ENCODE results near the gene CSRNP3. TPM values are rescaled to one million over a fixed set of nuclear protein-coding genes. Genes with fewer than 3 reads are reported as not detected.

CSRNP3 gene
- total RNA-seq, 1 donor from 2014 or later = 1.9 TPM

DNA sequence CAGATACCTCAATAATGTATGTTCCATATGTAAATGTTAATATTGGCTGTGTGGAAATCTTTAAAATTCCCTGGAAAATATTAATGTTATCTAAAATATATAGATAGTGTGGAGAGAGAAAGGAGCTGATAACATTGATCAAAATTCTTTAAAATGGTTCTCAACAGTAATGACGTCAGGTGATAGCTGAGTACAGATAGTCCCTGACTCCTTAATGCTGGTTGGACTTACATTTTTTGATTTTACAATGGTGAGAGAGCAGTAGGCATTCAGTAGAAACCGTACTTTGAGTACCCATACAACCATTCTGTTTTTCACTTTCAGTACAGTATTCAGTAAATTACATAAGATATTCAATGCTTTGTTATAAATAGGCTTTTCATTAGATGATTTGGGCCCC lies 177.9 kb downstream of the CSRNP3 start:
- H3K4me3 ChIP-seq = no peak overlapping the region
- intact Hi-C loops (cut with DNase I) = no loop called here
- H3K9me3 ChIP-seq = no peaks in the 10 kb centered on the region
- TF ChIP-seq, protein P1, sequence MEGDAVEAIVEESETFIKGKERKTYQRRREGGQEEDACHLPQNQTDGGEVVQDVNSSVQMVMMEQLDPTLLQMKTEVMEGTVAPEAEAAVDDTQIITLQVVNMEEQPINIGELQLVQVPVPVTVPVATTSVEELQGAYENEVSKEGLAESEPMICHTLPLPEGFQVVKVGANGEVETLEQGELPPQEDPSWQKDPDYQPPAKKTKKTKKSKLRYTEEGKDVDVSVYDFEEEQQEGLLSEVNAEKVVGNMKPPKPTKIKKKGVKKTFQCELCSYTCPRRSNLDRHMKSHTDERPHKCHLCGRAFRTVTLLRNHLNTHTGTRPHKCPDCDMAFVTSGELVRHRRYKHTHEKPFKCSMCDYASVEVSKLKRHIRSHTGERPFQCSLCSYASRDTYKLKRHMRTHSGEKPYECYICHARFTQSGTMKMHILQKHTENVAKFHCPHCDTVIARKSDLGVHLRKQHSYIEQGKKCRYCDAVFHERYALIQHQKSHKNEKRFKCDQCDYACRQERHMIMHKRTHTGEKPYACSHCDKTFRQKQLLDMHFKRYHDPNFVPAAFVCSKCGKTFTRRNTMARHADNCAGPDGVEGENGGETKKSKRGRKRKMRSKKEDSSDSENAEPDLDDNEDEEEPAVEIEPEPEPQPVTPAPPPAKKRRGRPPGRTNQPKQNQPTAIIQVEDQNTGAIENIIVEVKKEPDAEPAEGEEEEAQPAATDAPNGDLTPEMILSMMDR (IDR thresholded peaks at IDR 0.05) = no peak
- no peaks in the 10 kb centered on the region for H3K36me3 ChIP-seq
- H3K4me1 ChIP-seq = no peaks in the 10 kb centered on the region
- no peaks in the 10 kb centered on the region for H3K27me3 ChIP-seq
- no peak overlapping the region for H3K27ac ChIP-seq
- ATAC-seq = no peak
- DNase-seq = no peak

DNA sequence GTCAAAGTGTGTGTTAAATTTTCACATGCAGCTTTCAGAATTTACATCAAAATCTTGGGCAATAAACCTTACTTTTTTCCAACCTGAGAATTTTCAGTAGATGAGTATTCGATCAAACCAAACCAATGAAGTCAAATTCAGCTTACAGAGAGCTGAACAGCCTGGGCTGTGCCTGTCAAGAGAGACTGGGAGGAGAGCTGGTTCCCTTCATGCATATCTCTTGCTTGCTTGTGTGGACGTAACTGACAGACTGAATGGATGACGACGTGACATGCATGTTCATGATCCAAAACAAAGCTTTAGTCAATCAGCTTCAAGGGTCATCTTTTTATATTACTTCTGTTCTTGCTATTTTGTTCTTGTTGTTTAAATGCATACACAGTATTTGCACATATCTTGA lies 179.3 kb downstream of the CSRNP3 start:
- TF ChIP-seq, protein P1 (IDR thresholded peaks at IDR 0.05) = no peak
- Histone ChIP-seq H3K36me3 (no peaks in the 10 kb centered on the region), H3K4me1 (no peaks in the 10 kb centered on the region), H3K9me3 (no peaks in the 10 kb centered on the region), H3K4me3 (no peak overlapping the region), H3K27me3 (no peaks in the 10 kb centered on the region), H3K27ac (no peak overlapping the region)
- no peak for ATAC-seq
- DNase-seq = no peak
- intact Hi-C loops (cut with DNase I) = no loop called here

DNA sequence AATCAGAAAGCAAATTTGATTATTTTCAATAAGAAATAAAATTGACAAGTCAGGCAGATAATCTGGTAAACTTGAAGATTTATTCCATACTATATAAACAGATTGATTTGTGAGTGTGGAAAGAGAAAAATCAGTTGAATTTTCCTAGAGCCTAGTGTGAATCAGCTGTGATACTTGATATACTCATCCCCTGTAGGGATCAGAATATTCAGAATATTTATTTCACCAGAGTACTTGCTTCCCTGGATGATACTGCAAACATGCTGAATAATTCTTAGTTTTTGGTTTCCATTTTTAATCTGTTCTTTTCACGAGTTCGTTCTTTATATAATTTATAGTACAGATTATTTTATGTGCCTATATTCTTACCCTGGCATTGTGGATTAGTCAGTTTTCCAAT lies 181.7 kb downstream of the CSRNP3 start:
- TF ChIP-seq, protein P1 (IDR thresholded peaks at IDR 0.05) = no peak
- Histone ChIP-seq H3K27me3 (no peaks in the 10 kb centered on the region), H3K9me3 (no peaks in the 10 kb centered on the region), H3K36me3 (no peaks in the 10 kb centered on the region), H3K27ac (no peak overlapping the region), H3K4me3 (no peak overlapping the region), H3K4me1 (no peaks in the 10 kb centered on the region)
- ATAC-seq (no peak), DNase-seq (no peak)
- intact Hi-C loops (cut with DNase I) = no loop called here

DNA sequence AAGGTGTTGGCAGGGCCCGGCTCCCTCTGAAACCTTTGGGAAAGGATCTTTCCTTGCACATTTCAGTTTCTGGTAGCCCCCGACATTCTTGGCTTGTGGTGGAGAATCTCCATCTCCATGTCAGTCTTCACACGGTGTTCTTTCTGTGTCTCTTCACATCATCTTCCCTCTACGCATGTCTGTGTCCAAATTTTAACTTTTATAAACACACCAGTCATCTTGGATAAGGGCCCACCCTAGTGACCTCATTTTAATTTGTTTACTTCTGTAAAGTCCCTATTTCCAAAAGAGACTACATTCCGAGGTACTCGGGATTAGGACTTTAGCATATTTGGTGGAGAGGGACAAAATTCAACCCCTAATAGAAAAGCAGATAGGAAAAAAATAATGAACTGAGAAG lies 186.2 kb downstream of the CSRNP3 start:
- Histone ChIP-seq H3K4me3 (no peak overlapping the region), H3K36me3 (no peaks in the 10 kb centered on the region), H3K27me3 (no peaks in the 10 kb centered on the region), H3K4me1 (no peaks in the 10 kb centered on the region), H3K27ac (no peak overlapping the region), H3K9me3 (no peaks in the 10 kb centered on the region)
- ATAC-seq = no peak
- DNase-seq = no peak
- TF ChIP-seq, protein P1 (IDR thresholded peaks at IDR 0.05) = no peak
- intact Hi-C loops (cut with DNase I) = no loop called here

DNA sequence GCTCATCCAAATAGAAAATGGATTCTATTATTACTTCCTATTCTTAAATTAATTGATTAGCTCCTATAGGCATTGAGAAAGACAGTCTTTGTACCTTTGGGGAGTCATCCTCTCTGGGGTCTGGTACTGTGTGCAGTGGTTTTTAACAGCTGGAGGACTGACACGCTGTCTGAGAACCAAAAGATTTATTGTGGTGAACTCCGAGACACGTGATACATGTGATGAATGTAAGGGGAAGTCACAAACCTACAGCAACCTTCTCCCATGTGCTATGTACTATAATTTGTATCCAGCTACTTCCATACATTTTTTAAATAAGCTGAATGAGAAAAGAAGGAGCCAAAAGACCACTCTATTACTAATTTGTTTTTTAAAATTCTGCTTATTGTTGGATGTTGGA lies 190.9 kb downstream of the CSRNP3 start:
- DNase-seq = no peak
- ATAC-seq = no peak
- Histone ChIP-seq H3K27me3 (no peaks in the 10 kb centered on the region), H3K4me3 (no peak overlapping the region), H3K9me3 (no peaks in the 10 kb centered on the region), H3K4me1 (no peaks in the 10 kb centered on the region), H3K27ac (no peak overlapping the region), H3K36me3 (no peaks in the 10 kb centered on the region)
- intact Hi-C loops (cut with DNase I) = no loop called here
- TF ChIP-seq, protein P1 (IDR thresholded peaks at IDR 0.05) = no peak

DNA sequence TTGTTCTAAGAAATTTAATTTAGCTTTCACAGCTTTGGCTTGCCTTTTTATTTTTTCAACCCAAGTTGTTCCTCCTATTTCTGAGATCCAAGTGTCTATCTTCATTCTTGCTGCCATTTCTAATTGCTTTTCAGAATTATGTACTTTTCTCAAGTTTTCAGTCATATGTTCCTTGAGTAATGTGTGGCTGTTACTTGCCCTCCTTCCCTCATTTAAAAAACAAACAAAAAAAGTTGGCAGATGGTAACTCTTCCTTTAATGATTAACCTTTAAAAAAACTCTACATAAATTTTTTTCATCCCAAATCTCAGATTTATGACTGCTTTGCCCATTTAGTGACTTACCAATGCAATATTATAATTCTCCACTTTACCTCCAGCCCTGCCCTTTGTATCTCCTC lies 193.2 kb downstream of the CSRNP3 start:
- Histone ChIP-seq H3K4me3 (no peak overlapping the region), H3K4me1 (no peaks in the 10 kb centered on the region), H3K27me3 (no peaks in the 10 kb centered on the region), H3K27ac (no peak overlapping the region), H3K9me3 (no peaks in the 10 kb centered on the region), H3K36me3 (no peaks in the 10 kb centered on the region)
- intact Hi-C loops (cut with DNase I) = no loop called here
- ATAC-seq (no peak), DNase-seq (no peak)
- TF ChIP-seq, protein P1 (IDR thresholded peaks at IDR 0.05) = no peak
